Measurements from ENCODE around the gene DMRTB1. TPM values are rescaled to one million over a fixed set of nuclear protein-coding genes. Genes with fewer than 3 reads are reported as not detected.
A peak's percentile ranks its signal among the peaks of the same experiment; 100 is the strongest.

Gene DMRTB1
- total RNA-seq, 4 donors from 2014 or later = not detected

DNA sequence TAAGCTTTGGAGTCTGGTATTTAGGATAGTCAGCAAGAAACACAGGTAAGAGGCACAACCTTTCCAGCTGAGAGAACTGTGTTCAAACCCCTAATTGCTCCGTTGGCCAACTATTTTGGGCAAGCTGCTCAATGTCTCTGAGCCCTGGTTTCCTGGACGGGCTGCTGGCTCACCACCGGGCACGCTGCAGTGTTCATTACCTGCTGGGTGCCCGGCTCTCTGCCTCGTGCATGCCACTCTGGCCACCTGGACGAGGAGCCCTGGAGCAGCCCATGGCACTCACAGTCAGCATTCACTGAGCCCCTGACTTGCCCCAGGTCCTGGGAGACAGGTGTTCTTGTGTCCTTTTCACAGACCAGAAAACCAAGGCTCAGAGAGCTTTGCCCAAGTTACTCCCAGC is 51.0 kb downstream of the DMRTB1 start:
- Histone ChIP-seq H3K4me3 (no peak overlapping the region), H3K9me3 (no peaks in the 10 kb centered on the region), H3K36me3 (no peaks in the 10 kb centered on the region), H3K4me1 (no peaks in the 10 kb centered on the region), H3K27me3 (no peaks in the 10 kb centered on the region), H3K27ac (no peak overlapping the region)
- no peak for DNase-seq
- TF ChIP-seq POLR2A (IDR thresholded peaks at IDR 0.05) = no peak
- TF ChIP-seq, protein P1, sequence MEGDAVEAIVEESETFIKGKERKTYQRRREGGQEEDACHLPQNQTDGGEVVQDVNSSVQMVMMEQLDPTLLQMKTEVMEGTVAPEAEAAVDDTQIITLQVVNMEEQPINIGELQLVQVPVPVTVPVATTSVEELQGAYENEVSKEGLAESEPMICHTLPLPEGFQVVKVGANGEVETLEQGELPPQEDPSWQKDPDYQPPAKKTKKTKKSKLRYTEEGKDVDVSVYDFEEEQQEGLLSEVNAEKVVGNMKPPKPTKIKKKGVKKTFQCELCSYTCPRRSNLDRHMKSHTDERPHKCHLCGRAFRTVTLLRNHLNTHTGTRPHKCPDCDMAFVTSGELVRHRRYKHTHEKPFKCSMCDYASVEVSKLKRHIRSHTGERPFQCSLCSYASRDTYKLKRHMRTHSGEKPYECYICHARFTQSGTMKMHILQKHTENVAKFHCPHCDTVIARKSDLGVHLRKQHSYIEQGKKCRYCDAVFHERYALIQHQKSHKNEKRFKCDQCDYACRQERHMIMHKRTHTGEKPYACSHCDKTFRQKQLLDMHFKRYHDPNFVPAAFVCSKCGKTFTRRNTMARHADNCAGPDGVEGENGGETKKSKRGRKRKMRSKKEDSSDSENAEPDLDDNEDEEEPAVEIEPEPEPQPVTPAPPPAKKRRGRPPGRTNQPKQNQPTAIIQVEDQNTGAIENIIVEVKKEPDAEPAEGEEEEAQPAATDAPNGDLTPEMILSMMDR (IDR thresholded peaks at IDR 0.05) = no peak

DNA sequence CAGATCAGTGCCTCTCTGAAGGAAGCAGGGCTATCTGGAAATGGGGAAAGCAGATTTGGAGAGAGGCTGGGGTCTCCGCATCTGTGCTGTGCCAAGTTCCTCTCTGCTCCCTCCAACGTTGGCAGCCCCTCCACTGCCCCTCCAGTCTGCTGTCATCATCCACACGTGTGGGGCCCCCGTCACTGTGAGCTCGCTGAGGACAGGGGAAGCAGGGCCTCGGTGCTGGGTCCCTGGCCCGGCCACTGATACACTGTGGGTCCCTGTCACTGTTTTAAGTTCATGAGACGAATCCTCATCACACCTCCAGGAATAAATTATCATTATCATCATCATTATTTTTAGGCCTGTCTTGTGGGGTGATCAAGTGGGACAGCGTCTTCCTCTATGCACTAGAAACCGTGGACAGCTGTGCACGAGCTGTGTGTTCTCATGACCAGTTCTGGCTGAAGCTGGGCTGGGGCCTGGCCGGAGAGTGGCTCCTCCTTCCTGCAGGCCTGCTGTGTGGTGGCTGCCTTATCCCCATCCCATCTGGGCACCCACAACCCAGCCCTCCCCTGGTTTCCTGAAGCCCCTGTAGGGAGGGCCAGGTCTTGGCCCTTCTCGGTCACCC is 52.2 kb downstream of the DMRTB1 start:
- Histone ChIP-seq H3K27ac (peak overlapping the region in 1 of 4 donors; percentile 17), H3K4me3 (no peak overlapping the region), H3K4me1 (no peaks in the 10 kb centered on the region), H3K36me3 (no peaks in the 10 kb centered on the region), H3K27me3 (no peaks in the 10 kb centered on the region), H3K9me3 (no peaks in the 10 kb centered on the region)
- TF ChIP-seq POLR2A (IDR thresholded peaks at IDR 0.05) = no peak
- DNase-seq = no peak

DNA sequence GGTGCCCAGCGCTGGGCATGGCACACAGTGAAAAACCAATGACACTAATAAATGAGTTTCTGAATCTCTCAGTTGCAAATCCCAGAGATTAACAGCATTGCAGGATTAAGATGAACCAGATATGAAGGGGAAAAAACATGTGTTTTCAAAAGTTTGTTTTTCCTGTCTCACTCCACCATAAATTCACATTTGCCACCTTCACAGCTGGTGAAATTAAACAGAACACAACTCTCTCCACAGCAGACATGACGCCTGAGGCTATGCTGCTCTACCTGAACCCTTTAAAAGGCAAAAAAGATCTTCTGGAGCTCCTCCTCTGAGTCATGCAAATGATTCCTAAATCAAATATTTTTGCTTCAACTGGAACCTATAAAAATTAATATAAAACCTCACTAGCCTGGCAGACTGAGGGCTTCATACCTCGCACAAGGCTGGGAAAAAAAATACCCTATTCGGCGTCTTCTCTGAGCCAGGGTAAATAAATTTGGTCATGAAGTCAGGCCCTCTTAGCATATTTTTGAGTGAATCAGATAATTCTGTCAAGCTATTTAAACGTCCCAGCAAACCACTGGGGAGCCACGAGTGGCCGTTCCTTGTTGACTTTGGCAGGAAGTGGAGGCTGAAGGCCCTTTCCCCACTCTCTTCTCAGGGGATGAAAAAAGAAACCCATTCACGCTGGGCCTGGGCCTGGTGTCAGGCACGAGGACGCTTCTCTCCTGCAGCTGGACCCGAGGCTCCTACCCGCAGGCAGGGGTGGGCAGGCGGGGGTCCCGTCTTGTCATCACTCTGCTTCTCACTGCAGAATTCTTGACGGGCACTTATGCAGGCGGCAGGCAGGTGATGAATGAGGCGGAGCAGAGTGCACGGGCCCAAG is 53.0 kb downstream of the DMRTB1 start:
- TF ChIP-seq, protein P1 (IDR thresholded peaks at IDR 0.05) = no peak
- TF ChIP-seq POLR2A (IDR thresholded peaks at IDR 0.05) = no peak
- H3K9me3 ChIP-seq = no peaks in the 10 kb centered on the region
- no peak for DNase-seq
- no peaks in the 10 kb centered on the region for H3K4me1 ChIP-seq
- no peak overlapping the region for H3K4me3 ChIP-seq
- peak overlapping the region in 1 of 4 donors; percentile 17 for H3K27ac ChIP-seq
- H3K27me3 ChIP-seq = no peaks in the 10 kb centered on the region
- H3K36me3 ChIP-seq = no peaks in the 10 kb centered on the region

DNA sequence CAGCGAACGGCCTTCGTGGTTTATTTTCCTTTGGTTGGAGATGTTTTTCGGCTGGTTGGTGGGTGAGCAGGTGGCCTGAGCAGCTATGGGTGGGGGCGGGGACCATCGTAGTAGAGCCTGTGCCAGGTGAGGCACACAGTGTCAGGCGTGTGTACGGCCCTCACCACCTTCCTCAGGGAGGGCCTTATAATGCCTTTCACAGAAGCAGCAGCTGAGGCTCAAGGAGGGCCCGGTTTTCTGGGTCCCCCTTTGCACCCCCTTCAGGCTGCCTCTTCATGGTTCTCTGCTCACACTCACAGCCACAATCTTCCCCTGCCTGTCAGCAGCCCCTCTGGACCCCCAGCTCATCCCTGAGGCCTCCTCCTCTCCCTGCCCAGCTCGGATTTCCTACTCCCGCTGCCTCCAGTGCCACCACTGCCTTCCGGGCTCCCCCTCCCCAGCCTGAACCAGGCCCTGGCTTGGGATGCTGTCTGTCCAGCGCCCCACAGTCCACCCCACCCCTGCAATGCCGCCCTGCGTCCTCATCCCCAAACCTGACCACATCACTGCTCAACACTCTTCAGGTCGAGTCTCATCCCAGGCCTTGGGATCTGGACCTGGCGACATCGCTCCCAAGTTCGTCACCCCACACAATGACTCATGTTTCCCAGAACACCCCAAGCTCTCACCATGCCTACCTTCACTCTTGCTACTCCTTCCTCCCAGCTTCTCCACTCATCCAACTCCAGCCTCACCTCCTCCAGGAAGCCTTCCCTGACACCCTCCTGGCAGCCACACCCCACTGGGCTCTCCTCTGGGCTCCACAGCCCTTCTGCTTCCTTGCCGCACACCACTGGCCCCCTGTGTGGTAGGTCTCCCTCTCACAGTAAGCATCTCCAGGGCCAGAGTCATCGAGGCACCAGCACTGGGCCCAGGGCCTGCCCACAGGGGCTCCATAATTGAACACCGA is 53.9 kb downstream of the DMRTB1 start:
- TF ChIP-seq, protein P1 (IDR thresholded peaks at IDR 0.05) = no peak
- TF ChIP-seq POLR2A (IDR thresholded peaks at IDR 0.05) = no peak
- no peak for DNase-seq
- no peak overlapping the region for H3K27ac ChIP-seq
- no peaks in the 10 kb centered on the region for H3K36me3 ChIP-seq
- no peak overlapping the region for H3K4me3 ChIP-seq
- H3K9me3 ChIP-seq = no peaks in the 10 kb centered on the region
- H3K4me1 ChIP-seq = no peaks in the 10 kb centered on the region
- H3K27me3 ChIP-seq = no peaks in the 10 kb centered on the region

DNA sequence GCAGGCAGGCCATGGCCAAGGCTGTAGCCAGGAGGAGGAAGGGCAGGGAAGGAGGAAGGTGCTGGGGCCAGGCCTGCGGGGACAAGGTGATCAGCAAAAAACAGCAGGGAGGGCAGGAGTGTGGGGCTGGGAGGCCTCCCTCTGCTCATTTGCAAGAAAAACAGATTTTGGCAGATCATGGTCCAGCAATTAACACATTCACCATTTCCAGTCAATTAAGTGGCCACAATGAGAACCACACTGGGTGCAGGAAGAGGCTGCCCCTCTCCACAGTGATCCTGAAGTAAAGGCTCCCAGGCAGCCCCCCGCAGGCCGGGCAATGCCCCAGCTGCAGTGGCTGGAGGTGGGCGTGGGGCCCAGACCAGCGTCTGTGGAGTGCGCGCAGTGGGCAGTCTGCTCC is 54.6 kb downstream of the DMRTB1 start:
- no peaks in the 10 kb centered on the region for H3K4me1 ChIP-seq
- H3K27me3 ChIP-seq = no peaks in the 10 kb centered on the region
- H3K9me3 ChIP-seq = no peaks in the 10 kb centered on the region
- no peak for TF ChIP-seq POLR2A (IDR thresholded peaks at IDR 0.05)
- TF ChIP-seq, protein P1 (IDR thresholded peaks at IDR 0.05) = no peak
- no peak overlapping the region for H3K27ac ChIP-seq
- no peak for DNase-seq
- no peaks in the 10 kb centered on the region for H3K36me3 ChIP-seq
- H3K4me3 ChIP-seq = no peak overlapping the region

All from Peyer's patch (tissue), 4 donors.